Activated CD8-positive, alpha-beta memory T cell treated with anti-CD3 and anti-CD28 coated beads, Interleukin-2, amount 50 U/mL, for 24 hours (primary cell): Measurements from ENCODE around the gene KAT8.
A peak's percentile ranks its signal among the peaks of the same experiment; 100 is the strongest.
"Not testable (repeated sequence)": the region's sequence is repeated elsewhere in the genome, so short reads cannot be mapped to it uniquely, and the experiment has no call there.

Experiments
- DNase-seq: peaks from one replicate; pipeline ENCODE4 v3.0.0-alpha.2; 2020; ENCODE audit errors: extremely low read depth

The KAT8 gene

DNA sequence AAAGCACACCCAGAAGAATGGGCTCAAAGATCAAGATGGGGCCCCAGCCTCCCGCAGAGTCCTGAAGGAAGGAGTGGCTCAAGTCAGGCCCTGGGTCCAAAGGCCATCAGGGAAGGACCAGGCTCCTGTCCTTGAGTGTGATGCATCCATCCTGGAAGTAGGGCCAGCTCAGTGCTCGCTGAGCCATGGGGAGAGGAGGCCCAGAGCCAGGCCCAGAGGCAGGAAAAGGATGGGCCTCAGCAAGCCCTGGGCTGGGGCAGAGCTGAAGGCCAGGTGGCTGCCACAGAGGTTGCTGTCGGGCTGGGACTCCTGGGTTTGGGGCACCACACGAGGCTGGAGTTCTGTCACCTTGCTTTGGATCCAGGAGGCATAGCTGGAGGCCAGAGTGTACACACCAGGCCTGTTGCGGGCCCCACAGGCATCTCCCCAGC, 14.4 kb downstream of the KAT8 start:
- no peak for DNase-seq

DNA sequence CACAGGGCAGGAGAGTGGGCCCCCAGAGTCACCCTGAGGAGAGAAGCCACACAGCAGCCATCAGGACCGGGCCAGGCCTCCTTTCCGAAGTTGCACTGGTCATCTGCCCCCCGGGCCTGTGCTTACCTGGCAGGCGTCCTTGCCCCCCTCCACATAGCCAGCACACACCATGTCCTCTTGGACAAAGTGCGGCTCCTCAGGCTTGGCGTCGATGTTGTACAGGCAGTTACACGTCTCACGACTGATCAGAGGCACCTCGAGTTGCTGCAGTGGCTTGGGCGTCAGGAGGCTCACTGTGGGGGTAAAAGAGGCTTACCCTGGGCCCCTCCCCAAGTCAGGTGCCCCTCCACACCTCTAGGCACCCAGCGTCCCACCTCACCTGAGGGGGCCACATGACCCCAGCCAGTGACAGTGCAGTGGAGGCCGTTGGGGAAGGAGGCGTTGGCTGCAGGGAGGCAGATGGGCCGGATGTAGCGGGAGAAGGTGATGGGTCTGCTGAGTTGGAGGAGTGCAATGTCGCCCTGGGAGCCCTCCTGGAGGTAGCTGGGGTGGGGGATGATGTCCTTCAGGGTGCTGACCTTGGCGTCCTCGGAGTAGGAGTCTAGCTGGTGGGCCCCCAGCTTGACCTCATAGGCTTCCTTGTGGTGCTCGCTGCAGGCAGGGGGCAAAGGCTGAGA, 15.0 kb downstream of the KAT8 start:
- no peak for DNase-seq

DNA sequence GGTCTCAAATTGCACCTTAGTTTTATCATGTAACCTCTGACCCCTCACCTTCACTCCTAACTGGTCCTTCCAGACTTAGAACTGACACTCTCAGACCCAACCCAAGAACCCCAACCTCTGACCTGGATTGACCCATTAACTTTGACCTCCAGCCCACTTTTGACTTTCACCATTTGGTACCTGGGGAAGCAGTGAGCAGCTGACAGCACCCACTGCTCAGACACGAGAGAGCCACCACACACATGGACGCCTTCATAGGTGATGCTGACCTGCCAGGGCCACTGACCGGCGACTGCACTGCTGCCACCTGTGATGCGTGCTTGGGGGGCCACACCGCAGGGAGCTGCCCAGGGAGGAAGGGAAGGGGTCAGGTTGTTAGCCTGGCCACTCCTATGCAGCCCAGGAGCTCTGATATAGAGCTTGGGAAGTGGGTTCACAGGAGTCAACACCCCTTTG, 15.6 kb downstream of the KAT8 start:
- no peak for DNase-seq

DNA sequence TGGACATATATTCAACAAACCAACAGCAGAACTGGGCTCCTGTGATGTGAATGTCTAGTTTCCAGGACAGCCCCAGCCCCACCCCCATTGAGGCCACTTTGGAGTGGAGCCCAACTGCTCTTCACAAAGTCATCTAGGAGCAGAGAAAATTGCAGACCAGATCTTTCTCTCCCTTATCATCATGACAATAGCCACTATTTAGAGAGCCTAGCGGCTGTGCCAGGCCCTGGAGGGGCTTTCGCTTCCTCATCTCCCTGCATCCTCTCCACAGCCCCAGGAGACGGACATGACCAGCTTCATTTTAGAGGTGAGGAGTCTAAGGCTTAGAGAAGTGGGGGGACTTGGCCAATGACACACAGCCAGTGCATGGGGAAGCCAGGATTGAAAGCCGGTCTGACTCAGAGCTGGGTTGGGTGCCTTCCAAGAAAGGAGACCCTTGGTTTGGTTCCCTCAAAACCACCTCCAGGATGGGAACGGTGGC, 16.7 kb downstream of the KAT8 start:
- no peak for DNase-seq

DNA sequence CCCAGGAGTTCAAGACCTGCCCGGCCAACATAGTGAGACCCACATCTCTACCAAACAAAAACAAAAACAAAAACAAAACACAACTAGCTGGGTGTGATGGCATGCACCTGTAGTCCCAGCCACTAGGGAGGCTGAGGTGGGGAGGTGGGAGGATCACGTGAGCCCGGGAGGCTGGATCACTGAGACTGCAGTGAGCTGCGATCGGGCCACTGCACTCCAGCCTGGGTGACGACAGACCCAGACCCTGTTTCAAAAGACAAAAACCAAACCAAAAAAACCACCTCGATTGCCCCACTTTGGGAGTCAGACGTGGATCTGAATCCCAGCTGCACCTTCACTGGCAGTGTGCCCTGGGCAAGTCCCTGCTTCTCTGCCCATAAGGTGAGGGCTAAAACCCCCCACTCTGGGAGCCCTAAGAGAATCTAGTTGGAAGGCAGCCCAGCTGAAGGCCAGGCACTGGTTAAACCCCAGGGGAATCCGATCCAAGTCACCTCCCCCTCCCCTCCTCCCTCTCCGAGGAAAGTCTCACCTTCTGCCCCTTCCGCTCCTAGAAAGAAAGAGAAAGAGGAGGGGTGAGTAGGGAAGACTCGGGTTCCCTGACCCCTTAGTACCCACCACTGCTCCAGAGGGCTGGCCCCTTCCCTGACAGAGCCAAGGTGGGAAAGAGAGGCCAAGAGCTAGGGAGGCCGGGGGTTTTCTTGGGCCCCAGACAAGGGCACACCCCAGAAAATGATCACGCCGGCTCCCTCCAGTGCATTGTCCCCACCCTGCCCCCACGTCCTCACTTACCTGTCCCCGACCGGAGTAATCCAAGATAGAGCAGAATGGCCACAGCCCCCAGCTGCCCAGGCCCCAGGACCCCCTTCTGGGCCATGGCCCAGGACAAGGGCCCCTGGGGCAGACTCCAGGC, 17.4 kb downstream of the KAT8 start:
- no peak for DNase-seq

DNA sequence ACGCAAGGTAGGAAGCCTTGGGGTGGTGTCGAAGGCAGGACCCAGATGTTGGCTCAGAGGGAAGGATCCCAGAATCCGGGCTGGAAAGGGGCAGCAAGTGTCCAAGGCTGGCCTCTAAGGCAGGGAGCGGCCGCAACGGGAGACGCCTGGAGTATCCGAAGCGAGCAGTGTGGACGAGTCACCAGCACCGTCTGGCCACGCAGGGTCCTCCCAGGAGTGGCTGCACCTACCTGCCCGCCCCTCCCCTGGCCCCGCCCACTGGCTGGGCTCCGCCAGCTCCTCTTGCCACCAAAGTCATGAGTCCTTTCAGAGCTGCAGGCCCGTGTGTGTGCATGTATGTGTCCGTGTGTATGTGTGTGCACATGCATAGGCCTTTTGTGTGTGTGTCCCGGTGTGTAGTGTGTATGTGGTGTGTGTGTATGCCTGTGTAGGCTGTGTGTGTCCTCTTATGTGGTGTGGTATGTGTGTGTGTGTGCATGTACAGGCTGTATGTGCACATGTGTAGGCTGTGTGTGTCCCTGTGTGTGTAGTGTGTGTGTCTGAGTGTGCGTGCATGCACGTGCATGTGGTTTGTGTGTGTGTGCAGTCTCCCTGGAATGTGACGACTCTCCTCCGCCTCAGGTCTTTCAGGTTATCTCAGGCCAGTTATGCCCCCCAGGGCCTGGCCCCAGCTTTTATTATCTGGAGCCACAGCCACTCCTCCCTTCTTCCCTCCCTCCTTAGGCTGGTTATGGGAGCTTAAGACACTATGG, 18.2 kb downstream of the KAT8 start, which contains the start of gene PRSS8:
TSS of gene PRSS8 (minus strand) at position 193 of the 752 bp plus-strand sequence. CDS start 229 bp downstream, outside the sequence.
- DNase-seq = no peak

DNA sequence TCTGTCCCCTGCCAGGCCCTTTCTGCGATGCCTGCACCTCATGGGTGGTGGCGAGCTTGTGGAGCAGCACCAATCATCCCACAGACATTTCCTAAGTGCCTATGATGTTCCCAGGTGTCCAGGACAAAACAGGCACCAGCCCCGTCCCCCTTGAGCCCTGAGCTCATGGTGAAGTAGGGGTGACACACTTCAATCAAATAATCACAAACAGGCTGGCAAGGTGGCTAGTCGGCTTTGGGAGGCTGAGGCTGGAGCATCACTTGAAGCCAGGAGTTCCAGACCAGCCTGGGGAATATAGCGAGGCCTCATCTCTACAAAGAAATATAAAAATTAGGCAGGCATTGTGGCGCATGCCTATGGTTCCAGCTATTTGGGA, 18.8 kb downstream of the KAT8 start:
- no peak for DNase-seq

DNA sequence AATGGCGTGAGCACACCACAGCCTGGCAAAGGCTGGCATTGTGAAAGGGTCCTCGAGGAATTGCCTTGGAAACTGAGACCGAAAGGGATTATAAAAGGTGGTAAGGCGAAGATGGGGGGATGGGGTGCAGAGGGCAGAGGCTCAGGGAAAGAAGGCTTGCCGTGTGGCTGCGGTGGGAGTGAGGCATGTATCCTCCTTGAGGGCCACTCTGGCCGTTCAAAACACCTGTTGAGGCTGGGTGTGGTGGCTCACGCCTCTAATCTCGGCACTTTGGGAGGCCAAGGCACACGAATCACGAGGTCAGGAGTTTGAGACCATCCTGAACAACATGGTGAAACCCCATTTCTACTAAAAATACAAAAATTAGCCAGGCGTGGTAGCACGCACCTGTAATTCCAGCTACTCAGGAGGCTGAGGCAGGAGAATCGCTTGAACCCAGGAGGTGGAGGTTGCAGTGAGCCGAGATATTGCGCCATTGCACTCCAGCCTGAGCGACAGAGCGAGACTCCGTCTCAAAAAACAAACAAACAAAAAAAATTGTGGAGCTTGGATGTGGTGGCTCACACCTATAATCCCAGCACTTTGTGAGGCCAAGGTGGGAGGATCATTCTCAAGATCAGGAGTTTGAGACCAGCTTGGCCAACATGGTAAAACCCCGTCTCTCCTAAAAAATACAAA, 19.5 kb downstream of the KAT8 start:
- not testable (repeated sequence) for DNase-seq

DNA sequence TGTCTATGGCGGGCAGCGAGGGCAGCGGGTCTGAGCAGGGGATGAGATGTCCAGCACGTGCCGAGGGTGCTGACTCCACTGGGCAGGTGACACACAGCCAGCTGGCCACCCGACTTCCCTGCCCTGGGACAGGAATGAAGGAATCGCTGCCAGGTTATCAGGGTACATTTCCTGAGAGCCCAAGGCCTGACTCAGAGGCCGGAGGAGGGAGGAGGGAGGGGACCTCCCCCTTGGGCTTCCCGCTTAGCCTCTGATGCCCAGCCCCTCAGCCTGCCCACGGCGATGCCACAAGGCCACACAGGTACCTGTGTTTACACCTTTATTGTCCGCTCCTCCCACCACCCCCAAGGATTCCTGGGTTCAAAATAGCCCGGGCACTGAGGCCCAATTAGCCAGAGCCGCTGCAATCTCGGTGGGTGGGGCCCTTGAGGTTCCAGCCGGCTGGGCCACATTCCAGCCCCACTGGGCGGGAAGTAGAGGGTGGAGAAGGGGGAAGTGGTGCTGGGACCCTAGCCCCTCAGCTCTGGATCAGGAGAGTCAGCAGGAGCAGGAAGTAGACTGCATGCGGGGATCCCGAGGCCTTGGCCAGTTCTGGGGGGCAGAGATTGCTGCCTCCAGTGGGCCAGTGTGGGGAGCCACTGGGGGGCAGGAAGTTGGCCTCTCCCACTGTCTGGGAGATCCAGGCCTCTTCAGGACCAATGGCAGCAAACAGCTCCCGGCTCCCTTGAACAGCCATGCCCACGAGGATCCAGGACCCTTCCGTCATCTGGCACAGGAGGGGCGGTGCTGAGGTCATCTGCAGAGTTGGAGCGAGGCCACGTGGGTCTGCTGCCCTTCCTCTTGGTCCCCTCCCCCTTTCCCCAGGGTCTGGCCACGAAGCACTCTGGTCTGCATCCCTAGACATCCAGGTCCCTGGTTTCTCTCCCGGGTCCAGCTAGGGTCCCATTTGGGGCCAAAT, 21.4 kb downstream of the KAT8 start:
- no peak for DNase-seq

DNA sequence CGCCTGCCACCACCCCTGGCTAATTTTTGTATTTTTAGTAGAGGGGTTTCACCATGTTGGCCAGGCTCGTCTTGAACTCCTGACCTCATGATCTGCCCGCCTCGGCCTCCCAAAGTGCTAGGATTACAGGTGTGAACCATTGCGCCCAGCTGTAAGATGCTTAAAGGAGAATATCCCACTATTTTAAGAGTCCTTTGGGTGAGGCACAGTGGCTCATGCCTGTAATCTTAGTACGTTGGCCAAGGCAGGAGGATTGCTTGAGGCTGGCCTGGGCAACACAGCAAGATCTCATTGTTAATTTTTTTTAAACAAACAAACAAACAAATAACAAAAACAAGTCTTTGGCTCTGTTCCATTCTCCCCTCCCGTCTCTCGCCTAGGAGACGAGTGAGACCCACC, 23.6 kb downstream of the KAT8 start:
- DNase-seq = not testable (repeated sequence)

DNA sequence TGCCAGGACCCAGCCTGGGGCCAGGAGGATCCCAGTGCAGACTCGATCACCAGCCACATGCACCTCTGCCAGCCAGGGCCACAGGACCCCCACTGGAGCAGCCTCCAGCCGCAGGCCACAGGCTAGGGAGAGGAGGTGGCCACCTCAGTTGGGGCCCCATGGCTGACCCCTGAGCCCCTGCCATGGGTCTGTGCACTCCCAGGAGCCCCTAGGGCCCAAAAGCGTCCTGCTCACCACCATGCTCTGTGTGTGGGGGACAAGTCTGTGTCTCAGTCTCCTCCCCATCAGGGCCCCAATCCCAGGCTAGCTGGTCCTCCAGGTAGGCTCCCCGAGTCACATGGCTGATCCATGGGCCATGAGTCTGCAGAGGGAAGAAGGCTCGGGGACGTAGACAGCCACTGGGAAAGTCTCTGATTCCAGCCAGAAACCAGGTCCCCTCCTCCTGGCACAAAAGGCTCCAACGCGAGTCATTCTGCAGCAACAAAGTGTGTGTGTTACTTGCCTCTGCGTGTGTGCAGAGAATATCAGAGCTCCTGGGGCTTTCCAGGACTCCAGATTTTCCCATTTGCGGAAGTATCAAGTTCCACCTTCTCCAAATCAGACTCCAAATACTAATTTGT, 24.1 kb downstream of the KAT8 start:
- DNase-seq = no peak

DNA sequence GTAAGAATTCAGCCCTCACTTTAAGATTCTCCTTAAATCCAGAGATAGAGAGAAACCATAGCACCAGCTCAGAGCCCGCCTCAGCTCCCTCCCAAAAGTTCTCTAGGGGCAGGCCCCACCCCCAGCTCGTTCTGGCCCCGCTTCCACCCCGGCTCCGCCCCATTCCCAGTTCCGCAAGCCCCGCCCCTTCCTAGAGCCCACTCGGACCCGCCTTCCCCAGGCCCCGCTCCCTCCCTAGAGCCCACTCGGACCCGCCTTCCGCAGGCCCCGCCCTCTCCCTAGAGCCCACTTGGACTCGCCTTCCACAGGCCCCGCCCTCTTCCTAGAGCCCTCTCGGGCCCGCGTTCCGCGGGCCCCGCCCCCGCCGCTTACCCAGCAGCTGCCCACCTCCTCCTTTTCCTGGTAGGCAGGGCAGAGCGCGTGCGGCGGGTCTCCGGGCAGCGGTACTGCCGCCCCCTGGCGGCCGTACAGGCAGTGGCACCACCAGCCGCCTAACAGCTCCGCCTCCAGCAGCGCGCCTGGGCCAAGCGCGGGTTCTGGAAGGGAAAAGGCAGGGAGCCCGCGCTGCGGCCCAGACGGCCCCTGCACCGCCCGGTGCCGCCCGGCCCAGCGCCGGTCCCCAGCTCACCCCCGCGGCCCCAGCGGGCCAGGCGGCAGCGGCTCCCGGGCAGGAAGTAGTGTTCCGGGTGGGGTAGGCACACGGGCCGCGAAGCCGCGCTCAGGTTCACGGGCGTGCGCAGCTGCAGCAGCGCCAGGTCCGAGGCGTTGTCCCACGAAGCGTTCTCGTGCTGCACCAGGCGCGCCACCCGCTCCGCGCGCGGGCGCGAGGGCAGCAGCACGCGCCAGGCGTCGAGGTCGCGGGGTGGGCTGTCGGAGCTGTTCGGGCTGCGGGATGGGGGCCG, 24.9 kb downstream of the KAT8 start:
- peak; percentile 93 for DNase-seq

DNA sequence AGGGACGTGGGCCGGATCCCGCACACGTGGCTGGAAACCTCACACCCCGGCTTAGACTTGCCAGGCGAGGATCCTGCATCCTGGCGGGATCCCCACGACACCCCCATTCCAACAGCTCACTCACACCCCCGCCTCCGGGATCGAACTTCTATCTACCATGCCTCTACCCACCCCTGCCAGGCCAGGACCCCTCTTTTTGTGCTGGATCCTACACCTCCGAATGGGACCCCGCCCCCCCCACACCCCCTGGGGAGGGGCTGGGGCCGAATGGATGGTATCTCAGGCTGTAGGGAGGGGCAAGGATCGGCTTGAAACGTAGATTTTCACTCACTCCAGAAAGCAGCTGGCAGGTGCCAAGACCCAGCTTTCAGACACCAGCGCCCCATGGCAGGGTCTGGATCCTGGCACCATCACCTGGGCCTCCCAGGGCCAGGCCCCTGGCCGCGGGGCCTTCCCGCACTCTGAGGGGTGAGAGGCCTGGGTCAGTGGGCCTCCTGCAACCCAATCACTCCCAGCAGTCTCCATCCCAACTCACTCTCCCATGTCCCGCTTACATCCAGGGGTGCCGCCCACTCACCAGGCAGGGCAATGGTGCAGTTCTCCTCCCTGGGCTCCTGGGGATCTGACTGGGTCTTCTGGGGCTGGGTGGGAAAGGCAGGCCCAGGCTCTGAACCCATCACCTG, 25.7 kb downstream of the KAT8 start:
- DNase-seq = no peak

DNA sequence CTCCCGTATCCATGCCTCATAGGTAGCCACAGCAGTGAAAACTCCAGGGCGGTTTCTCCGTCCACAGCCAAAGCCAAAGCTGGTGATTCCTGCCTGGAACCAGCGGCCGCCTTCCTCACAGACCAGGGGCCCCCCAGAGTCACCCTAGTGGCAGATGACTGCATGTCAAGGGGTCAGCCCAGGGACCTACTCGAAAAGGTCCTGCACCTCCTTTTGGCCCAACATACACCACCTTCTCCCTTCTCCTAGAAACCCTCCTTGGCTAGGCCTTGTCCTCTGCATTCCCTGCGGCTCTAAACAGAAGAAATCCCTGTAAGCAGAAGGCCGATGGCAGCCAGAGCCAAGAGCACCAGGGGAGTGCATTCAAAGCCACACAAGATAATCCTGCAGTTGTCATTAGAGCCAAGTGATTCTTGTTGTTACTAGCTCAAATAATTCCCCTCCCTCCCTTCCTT, 26.3 kb downstream of the KAT8 start:
- DNase-seq = no peak

DNA sequence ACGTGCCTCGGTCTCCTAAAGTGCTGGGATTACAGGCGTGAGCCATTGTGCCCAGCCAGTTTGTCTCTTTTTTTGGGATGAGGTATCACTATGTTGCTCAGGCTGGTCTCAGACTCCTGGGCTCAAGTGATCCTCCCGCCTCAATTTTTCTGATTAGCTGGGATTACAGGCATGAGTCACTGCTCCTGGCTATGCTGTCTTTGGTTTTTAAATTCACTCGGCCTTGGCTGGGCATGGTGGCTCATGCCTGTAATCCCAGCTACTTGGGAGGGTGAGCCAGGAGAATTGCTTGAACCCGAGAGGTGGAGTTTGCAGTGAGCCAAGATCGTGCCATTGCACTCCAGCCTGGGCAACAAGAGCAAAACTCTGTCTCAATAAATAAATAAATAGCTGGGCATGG, 27.0 kb downstream of the KAT8 start:
- not testable (repeated sequence) for DNase-seq

DNA sequence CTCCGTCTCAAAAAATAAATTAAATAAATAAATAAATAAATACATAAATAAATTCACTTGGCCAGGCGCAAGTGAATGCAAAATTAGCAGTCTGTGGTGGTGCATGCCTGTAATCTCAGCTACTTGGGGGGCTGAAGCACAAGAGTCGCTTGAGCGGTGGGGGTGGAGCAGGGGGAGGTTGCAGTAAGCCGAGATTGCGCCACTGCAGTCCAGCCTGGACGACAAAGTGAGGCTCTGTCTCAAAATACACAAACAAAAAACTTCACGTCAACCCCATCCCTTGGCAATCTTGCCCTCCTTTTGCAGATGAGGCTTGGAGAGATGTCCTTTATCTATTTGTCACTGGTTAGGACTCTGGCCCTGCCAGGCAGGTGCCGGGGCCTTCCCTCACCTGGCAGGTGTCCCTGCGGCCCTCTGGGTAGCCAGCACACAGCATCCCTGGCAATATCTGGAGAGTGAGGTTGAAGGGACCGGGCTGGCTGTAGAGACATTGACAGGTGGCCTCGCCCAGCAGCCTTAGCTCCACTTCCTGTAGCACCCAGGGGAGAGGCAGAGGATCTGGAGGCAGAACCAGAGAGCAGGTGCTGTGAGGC, 28.0 kb downstream of the KAT8 start:
- no peak for DNase-seq

DNA sequence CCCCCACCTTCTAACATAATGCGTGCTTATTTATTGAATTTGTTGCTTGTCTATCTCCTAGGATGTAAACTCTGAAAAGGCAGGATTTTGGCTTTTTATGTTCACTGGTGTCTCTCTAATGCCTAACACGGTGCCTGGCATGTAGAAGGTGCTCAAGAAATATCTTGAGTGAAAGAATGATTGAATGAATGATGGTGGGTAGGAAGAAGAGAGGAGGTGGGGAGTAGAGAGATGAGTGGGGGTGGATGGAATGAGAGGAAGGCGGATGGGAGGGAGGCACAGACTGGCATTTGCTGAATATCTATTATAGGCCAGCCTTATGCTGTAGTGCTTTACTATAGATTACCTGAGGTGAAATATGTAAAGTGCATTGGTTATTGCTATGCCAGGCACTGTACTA, 30.1 kb downstream of the KAT8 start:
- DNase-seq = no peak

DNA sequence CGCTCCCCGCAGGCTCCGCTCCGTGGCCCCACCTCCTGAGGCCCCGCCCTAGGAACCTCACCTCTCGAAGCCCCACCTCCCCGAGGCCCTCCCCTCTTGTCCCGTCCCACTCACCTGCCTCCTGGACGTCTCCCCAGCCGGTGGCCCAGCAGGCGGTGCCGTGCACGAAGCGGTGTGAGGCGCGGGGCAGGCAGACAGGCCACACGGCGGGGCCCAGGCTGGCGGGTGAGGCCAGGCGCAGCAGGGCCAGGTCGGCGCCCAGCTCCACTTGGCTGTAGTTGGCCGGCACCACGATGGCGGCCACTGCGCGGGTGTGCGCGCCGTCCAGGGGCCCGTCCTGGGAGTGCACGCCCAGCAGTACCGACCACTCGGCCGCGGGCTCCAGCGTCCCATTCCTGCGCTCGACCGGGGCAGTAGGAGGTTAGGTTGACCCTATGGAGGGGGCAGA, 30.8 kb downstream of the KAT8 start:
- no peak for DNase-seq
